H1 (cell line): ENCODE results near the gene ARHGAP26.

Experiments used
- CTCF ChIP-seq, 3 experiments: IDR thresholded peaks; 1 replicate in 2 of 3; 2 replicates in 1 of 3; pipeline versions ENCODE4 v1.5.1 to v1.6.1; 2011; ENCODE audit warnings: low read length in 3 of 3, mild to moderate bottlenecking in 3 of 3, inconsistent platforms in 2 of 3, low read depth in 1 of 3, moderate library complexity in 1 of 3; ENCODE audit not compliant: insufficient read depth in 1 of 3; ENCODE audit errors: control extremely low read depth in 1 of 3
- EGR1 ChIP-seq: IDR thresholded peaks from 2 replicates; pipeline ENCODE4 v1.6.1; 2011; ENCODE audit warnings: low read depth, low read length, borderline replicate concordance
- EP300 ChIP-seq, 2 experiments: IDR thresholded peaks; 1 replicate in 1 of 2; 2 replicates in 1 of 2; pipeline ENCODE4 v1.6.1; 2011 to 2012; ENCODE audit warnings: low read depth in 2 of 2, low read length in 2 of 2, mild to moderate bottlenecking in 2 of 2, borderline replicate concordance in 1 of 2, inconsistent platforms in 1 of 2, moderate library complexity in 1 of 2
- EZH2 ChIP-seq: fragments of 200-600 bp; sonication (generic); IDR thresholded peaks from 2 replicates; pipeline ENCODE4 v1.7.1; 2012; ENCODE audit warnings: low read depth, mild to moderate bottlenecking, moderate library complexity, low read length, inconsistent platforms; ENCODE audit not compliant: severe bottlenecking
- GABPA ChIP-seq: IDR thresholded peaks from 2 replicates; pipeline ENCODE4 v1.6.1; 2011; ENCODE audit warnings: mild to moderate bottlenecking, low read length, moderate library complexity, borderline replicate concordance; ENCODE audit not compliant: insufficient read depth
- HDAC2 ChIP-seq, 2 experiments: fragments of 300-600 bp in 1 of 2; sonication (generic) in 1 of 2; IDR thresholded peaks; 2 replicates each; pipeline ENCODE4 v1.6.1; 2011 to 2012; ENCODE audit warnings: low read depth in 2 of 2, low read length in 2 of 2, mild to moderate bottlenecking in 2 of 2, moderate library complexity in 2 of 2, borderline replicate concordance in 1 of 2, inconsistent platforms in 1 of 2
- JUN ChIP-seq: IDR thresholded peaks from 2 replicates; pipeline ENCODE4 v1.6.1; 2011; ENCODE audit warnings: low read depth, mild to moderate bottlenecking, improper control_type of control experiment, low read length
- MAX ChIP-seq: IDR thresholded peaks from 2 replicates; pipeline ENCODE4 v1.6.1; 2012; ENCODE audit warnings: inconsistent platforms
- POLR2AphosphoS5 ChIP-seq: IDR thresholded peaks from 2 replicates; pipeline ENCODE4 v1.6.1; 2011; ENCODE audit warnings: low read depth, low read length
- RAD21 ChIP-seq, 2 experiments: IDR thresholded peaks in 1 of 2; conservative IDR thresholded peaks in 1 of 2; 2 replicates each; pipeline ENCODE4 v1.6.1; 2011; ENCODE audit warnings: low read depth in 2 of 2, low read length in 2 of 2, improper control_type of control experiment in 1 of 2, inconsistent platforms in 1 of 2, mild to moderate bottlenecking in 1 of 2, moderate library complexity in 1 of 2
- RNF2 ChIP-seq: fragments of 200-900, 300-1000 bp; sonication (generic); IDR thresholded peaks from 2 replicates; pipeline ENCODE4 v1.7.1; 2016; ENCODE audit warnings: borderline replicate concordance, low read depth, mild to moderate bottlenecking, antibody characterized with exemption, low read length; ENCODE audit not compliant: poor library complexity, severe bottlenecking; ENCODE audit errors: missing control alignments
- TEAD4 ChIP-seq: IDR thresholded peaks from 2 replicates; pipeline ENCODE4 v1.6.1; 2012; ENCODE audit warnings: low read depth, low read length, inconsistent platforms, mixed read lengths
- USF2 ChIP-seq: IDR thresholded peaks from 2 replicates; pipeline ENCODE4 v1.6.1; 2011; ENCODE audit warnings: low read length, improper control_type of control experiment
- ZNF274 ChIP-seq: IDR thresholded peaks from 2 replicates; pipeline ENCODE4 v1.7.0; 2012; ENCODE audit warnings: low read length, borderline replicate concordance; ENCODE audit errors: extremely low read depth

DNA sequence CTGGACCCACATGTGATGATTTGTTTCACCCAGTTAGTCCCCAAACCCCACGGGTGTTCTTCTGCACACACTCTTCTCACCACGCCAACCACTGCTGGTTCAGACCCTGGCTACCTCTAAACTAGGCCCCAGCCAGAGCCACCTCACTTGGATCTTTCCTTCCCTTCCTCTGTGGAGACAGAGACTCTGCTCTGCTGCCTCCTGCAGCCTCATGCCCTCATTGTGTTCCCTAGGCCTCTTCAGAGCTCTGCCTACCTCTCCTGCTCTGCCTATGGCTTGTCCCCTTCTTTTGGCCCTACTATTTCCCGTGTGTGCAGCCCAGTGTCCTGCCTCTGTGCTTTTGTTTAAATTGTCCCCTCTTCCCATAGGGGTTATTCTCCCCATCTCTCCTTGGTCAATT lies 79.7 kb downstream of the ARHGAP26 start:
- TF ChIP-seq TEAD4 (no peak), CTCF (IDR thresholded peaks at IDR 0.05; ENCODE audit: control extremely low read depth in 1 of 3, insufficient read depth in 1 of 3, low read depth in 1 of 3, low read length in 3 of 3) (peak in 1 of 3 experiments; percentile 7; a peak in 1 of 4 replicates), GABPA (no peak), EP300 (IDR thresholded peaks at IDR 0.05; ENCODE audit: borderline replicate concordance in 1 of 2, low read depth in 2 of 2, low read length in 2 of 2) (no peak), POLR2AphosphoS5 (no peak), MAX (no peak), EZH2 (no peak), USF2 (no peak), HDAC2 (IDR thresholded peaks at IDR 0.05; ENCODE audit: borderline replicate concordance in 1 of 2, low read depth in 2 of 2, low read length in 2 of 2) (no peak), RAD21 (IDR thresholded peaks at IDR 0.05 in 1 of 2, conservative IDR thresholded peaks at IDR 0.05 in 1 of 2; ENCODE audit: low read depth in 2 of 2, low read length in 2 of 2) (no peak), ZNF274 (no peak), EGR1 (no peak), JUN (no peak), RNF2 (no peak)
